ENCODE results near the gene EN2.

DNA sequence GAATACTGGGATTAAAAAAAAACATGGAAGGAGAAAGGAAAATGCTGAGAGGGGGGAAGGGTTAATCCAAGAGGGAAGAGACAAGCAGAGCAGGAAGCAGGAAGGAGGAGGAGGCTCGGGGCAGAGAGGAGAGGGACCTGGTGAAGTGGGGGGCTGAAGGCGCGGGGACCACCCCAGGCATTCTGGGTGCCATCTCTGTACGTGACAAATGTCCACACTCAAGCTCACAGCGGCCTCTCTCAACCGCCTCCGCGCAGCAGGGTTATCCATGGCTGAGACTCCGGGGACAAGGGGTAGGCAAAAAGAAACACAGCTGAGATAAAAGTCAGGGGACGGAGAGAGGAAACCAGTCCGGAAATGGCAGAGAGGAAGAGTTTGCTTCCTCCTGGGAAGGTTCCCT lies 33.9 kb downstream of the EN2 start:
- TF ChIP-seq, protein P1, sequence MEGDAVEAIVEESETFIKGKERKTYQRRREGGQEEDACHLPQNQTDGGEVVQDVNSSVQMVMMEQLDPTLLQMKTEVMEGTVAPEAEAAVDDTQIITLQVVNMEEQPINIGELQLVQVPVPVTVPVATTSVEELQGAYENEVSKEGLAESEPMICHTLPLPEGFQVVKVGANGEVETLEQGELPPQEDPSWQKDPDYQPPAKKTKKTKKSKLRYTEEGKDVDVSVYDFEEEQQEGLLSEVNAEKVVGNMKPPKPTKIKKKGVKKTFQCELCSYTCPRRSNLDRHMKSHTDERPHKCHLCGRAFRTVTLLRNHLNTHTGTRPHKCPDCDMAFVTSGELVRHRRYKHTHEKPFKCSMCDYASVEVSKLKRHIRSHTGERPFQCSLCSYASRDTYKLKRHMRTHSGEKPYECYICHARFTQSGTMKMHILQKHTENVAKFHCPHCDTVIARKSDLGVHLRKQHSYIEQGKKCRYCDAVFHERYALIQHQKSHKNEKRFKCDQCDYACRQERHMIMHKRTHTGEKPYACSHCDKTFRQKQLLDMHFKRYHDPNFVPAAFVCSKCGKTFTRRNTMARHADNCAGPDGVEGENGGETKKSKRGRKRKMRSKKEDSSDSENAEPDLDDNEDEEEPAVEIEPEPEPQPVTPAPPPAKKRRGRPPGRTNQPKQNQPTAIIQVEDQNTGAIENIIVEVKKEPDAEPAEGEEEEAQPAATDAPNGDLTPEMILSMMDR (IDR thresholded peaks at IDR 0.05) = no peak
- TF ChIP-seq POLR2AphosphoS5 (IDR thresholded peaks at IDR 0.05) = no peak

All from gastroesophageal sphincter (tissue), 3 donors.